Epithelial cell of alveolus of lung (primary cell): ENCODE data around the gene ABRAXAS1. TPM values are rescaled to one million over a fixed set of nuclear protein-coding genes. Genes with fewer than 3 reads are reported as not detected.

Experiments used
- total RNA-seq: library from RNA; depleted of rRNA; stranded (reverse); fragments of >200 nt; gene quantifications from 2 replicates; pipeline ENCODE4 v1.2.1, GENCODE V29; 2015

ABRAXAS1 gene
- 15.4 and 17.7 TPM in 2 replicates for total RNA-seq

GRCh38 chr4:83484500-83485461 is at the start of gene ABRAXAS1:
Gene ABRAXAS1, minus strand, starts transcription at chr4:83485100. Its CDS starts 28 bp downstream, at chr4:83485072.

GRCh38 chr4:83455281-83456183 is 29.4 kb downstream of the ABRAXAS1 start, which contains the start of the genes HELQ and MRPS18C:
Gene HELQ, minus strand, starts transcription at chr4:83455823. Its CDS starts 130 bp downstream, at chr4:83455693.
Gene MRPS18C, plus strand, starts transcription at chr4:83456058. Its CDS starts 20 bp downstream, at chr4:83456078.

Other genes starting within 250 kb of the ABRAXAS1 start
- gene COQ2, start 200.3 kb downstream of the ABRAXAS1 start, total RNA-seq = 9.0 and 19.1 TPM in 2 replicates
- 0.52 and 0.64 TPM in 2 replicates for gene HPSE, start 150.3 kb downstream of the ABRAXAS1 start, total RNA-seq
- 4.3 and 12.6 TPM in 2 replicates for gene HELQ, start 29.3 kb downstream of the ABRAXAS1 start, total RNA-seq
- gene MRPS18C, start 29.0 kb downstream of the ABRAXAS1 start, total RNA-seq = 16.5 and 29.7 TPM in 2 replicates
- 2.6 and 4.2 TPM in 2 replicates for gene GPAT3, start 51.0 kb upstream of the ABRAXAS1 start, total RNA-seq